Stimulated activated effector memory CD8-positive, alpha-beta T cell treated with anti-CD3 and anti-CD28 coated beads, Interleukin-12 subunit alpha, Interleukin-12 subunit beta, amount 100 ng/mL, for 72 hours (primary cell): ENCODE measurements around the gene TOMM5.

Source experiments
- ATAC-seq: fragments of 150-1000 bp; cut with Tn5 transposase; 2 replicates; pipeline ENCODE4 v1.10.0; 2021
- DNase-seq, 2 donors: peaks; one replicate each; pipeline ENCODE4 v3.0.0; 2021 to 2022; ENCODE audit warnings: low spot score in 2 of 2
- H3K27ac Mint-ChIP-seq: one replicate; pipeline ENCODE4 v1.8.0; 2022; ENCODE audit warnings: mild to moderate bottlenecking, mixed read lengths
- H3K36me3 Mint-ChIP-seq: one replicate; pipeline ENCODE4 v1.8.0; 2022; ENCODE audit warnings: mild to moderate bottlenecking, mixed read lengths
- H3K4me1 Mint-ChIP-seq: one replicate; pipeline ENCODE4 v1.8.0; 2022; ENCODE audit warnings: mixed read lengths
- H3K4me3 Mint-ChIP-seq: one replicate; pipeline ENCODE4 v1.8.0; 2022; ENCODE audit warnings: mild to moderate bottlenecking, mixed read lengths
- H3K9me3 Mint-ChIP-seq: one replicate; pipeline ENCODE4 v1.8.0; 2022; ENCODE audit warnings: mixed read lengths

TOMM5 gene

GRCh38 chr9:37559125-37559524 is 33.3 kb downstream of the TOMM5 start:
- ATAC-seq (no peak), DNase-seq (no peak)
- Mint-ChIP-seq H3K27ac (no peak overlapping the region), H3K4me1 (no peaks in the 10 kb centered on the region), H3K36me3 (no peaks in the 10 kb centered on the region), H3K9me3 (peaks cover 2% of the 10 kb centered on the region), H3K4me3 (no peak overlapping the region)

GRCh38 chr9:37555786-37556185 is 36.6 kb downstream of the TOMM5 start:
- Mint-ChIP-seq H3K4me3 (no peak overlapping the region), H3K4me1 (no peaks in the 10 kb centered on the region), H3K9me3 (no peaks in the 10 kb centered on the region), H3K27ac (no peak overlapping the region), H3K36me3 (no peaks in the 10 kb centered on the region)
- DNase-seq (no peak), ATAC-seq (no peak)

GRCh38 chr9:37554318-37554717 is 38.1 kb downstream of the TOMM5 start:
- Mint-ChIP-seq H3K4me3 (no peak overlapping the region), H3K27ac (no peak overlapping the region), H3K4me1 (peaks cover 5% of the 10 kb centered on the region), H3K36me3 (no peaks in the 10 kb centered on the region), H3K9me3 (no peaks in the 10 kb centered on the region)
- ATAC-seq (no peak), DNase-seq (no peak)

GRCh38 chr9:37551888-37552287 is 40.5 kb downstream of the TOMM5 start:
- H3K4me3 Mint-ChIP-seq, result no peak overlapping the region
- no peaks in the 10 kb centered on the region for H3K9me3 Mint-ChIP-seq
- peaks cover 8% of the 10 kb centered on the region for H3K4me1 Mint-ChIP-seq
- H3K27ac Mint-ChIP-seq, result no peak overlapping the region
- no peaks in the 10 kb centered on the region for H3K36me3 Mint-ChIP-seq
- DNase-seq (no peak), ATAC-seq (no peak)

GRCh38 chr9:37551468-37551867 is 40.9 kb downstream of the TOMM5 start:
- H3K4me1 Mint-ChIP-seq, result peaks cover 8% of the 10 kb centered on the region
- no peak for ATAC-seq
- H3K4me3 Mint-ChIP-seq, result no peak overlapping the region
- H3K27ac Mint-ChIP-seq, result no peak overlapping the region
- H3K9me3 Mint-ChIP-seq, result no peaks in the 10 kb centered on the region
- no peaks in the 10 kb centered on the region for H3K36me3 Mint-ChIP-seq
- no peak for DNase-seq

- Mint-ChIP-seq H3K4me1 (peaks cover 8% of the 10 kb centered on the region), H3K4me3 (no peak overlapping the region), H3K9me3 (no peaks in the 10 kb centered on the region), H3K36me3 (no peaks in the 10 kb centered on the region), H3K27ac (no peak overlapping the region)
- ATAC-seq, result no peak
- DNase-seq, result no peak
Measured at GRCh38 chr9:37550781-37551180, 41.6 kb downstream of the TOMM5 start.

GRCh38 chr9:37549527-37549926 is 42.9 kb downstream of the TOMM5 start:
- no peak for ATAC-seq
- Mint-ChIP-seq H3K27ac (peak overlapping the region; percentile 13), H3K9me3 (no peaks in the 10 kb centered on the region), H3K4me3 (no peak overlapping the region), H3K4me1 (peaks cover 8% of the 10 kb centered on the region), H3K36me3 (no peaks in the 10 kb centered on the region)
- DNase-seq, result no peak

GRCh38 chr9:37547328-37547878 is 45.0 kb downstream of the TOMM5 start:
- H3K4me3 Mint-ChIP-seq, result no peak overlapping the region
- no peak overlapping the region for H3K27ac Mint-ChIP-seq
- peaks cover 8% of the 10 kb centered on the region for H3K4me1 Mint-ChIP-seq
- no peaks in the 10 kb centered on the region for H3K36me3 Mint-ChIP-seq
- no peaks in the 10 kb centered on the region for H3K9me3 Mint-ChIP-seq
- ATAC-seq, result no peak
- no peak for DNase-seq

GRCh38 chr9:37543468-37543867 is 48.9 kb downstream of the TOMM5 start:
- no peak overlapping the region for H3K4me3 Mint-ChIP-seq
- no peaks in the 10 kb centered on the region for H3K4me1 Mint-ChIP-seq
- DNase-seq, result no peak
- no peak for ATAC-seq
- H3K27ac Mint-ChIP-seq, result no peak overlapping the region
- no peaks in the 10 kb centered on the region for H3K9me3 Mint-ChIP-seq
- peaks cover 11% of the 10 kb centered on the region for H3K36me3 Mint-ChIP-seq

GRCh38 chr9:37542895-37543294 is 49.5 kb downstream of the TOMM5 start:
- H3K4me1 Mint-ChIP-seq, result no peaks in the 10 kb centered on the region
- ATAC-seq, result no peak
- H3K4me3 Mint-ChIP-seq, result no peak overlapping the region
- H3K27ac Mint-ChIP-seq, result no peak overlapping the region
- DNase-seq, result no peak
- H3K36me3 Mint-ChIP-seq, result peaks cover 11% of the 10 kb centered on the region
- H3K9me3 Mint-ChIP-seq, result no peaks in the 10 kb centered on the region

- Mint-ChIP-seq H3K27ac (no peak overlapping the region), H3K36me3 (peaks cover 11% of the 10 kb centered on the region), H3K9me3 (no peaks in the 10 kb centered on the region), H3K4me3 (no peak overlapping the region), H3K4me1 (no peaks in the 10 kb centered on the region)
- DNase-seq (no peak), ATAC-seq (no peak)
Measured at GRCh38 chr9:37542488-37542887, 49.9 kb downstream of the TOMM5 start.

GRCh38 chr9:37541465-37541864 is 50.9 kb downstream of the TOMM5 start:
- Mint-ChIP-seq H3K9me3 (no peaks in the 10 kb centered on the region), H3K27ac (no peak overlapping the region), H3K4me1 (no peaks in the 10 kb centered on the region), H3K4me3 (no peak overlapping the region), H3K36me3 (peaks cover 11% of the 10 kb centered on the region)
- DNase-seq (no peak), ATAC-seq (no peak)

GRCh38 chr9:37540634-37541033 is 51.8 kb downstream of the TOMM5 start:
- DNase-seq, result no peak
- Mint-ChIP-seq H3K36me3 (peaks cover 11% of the 10 kb centered on the region), H3K9me3 (no peaks in the 10 kb centered on the region), H3K4me1 (no peaks in the 10 kb centered on the region), H3K27ac (no peak overlapping the region), H3K4me3 (no peak overlapping the region)
- no peak for ATAC-seq

GRCh38 chr9:37539634-37540033 is 52.8 kb downstream of the TOMM5 start:
- H3K27ac Mint-ChIP-seq, result no peak overlapping the region
- ATAC-seq (no peak), DNase-seq (no peak)
- no peaks in the 10 kb centered on the region for H3K4me1 Mint-ChIP-seq
- H3K4me3 Mint-ChIP-seq, result no peak overlapping the region
- H3K36me3 Mint-ChIP-seq, result peaks cover 11% of the 10 kb centered on the region
- no peaks in the 10 kb centered on the region for H3K9me3 Mint-ChIP-seq
